ENCODE data around the gene PRDM10. TPM values are rescaled to one million over a fixed set of nuclear protein-coding genes. Genes with fewer than 3 reads are reported as not detected.

Gene PRDM10
- total RNA-seq, 1 experiment from 2014 or later: 7.7 TPM

- TF ChIP-seq, protein P1, sequence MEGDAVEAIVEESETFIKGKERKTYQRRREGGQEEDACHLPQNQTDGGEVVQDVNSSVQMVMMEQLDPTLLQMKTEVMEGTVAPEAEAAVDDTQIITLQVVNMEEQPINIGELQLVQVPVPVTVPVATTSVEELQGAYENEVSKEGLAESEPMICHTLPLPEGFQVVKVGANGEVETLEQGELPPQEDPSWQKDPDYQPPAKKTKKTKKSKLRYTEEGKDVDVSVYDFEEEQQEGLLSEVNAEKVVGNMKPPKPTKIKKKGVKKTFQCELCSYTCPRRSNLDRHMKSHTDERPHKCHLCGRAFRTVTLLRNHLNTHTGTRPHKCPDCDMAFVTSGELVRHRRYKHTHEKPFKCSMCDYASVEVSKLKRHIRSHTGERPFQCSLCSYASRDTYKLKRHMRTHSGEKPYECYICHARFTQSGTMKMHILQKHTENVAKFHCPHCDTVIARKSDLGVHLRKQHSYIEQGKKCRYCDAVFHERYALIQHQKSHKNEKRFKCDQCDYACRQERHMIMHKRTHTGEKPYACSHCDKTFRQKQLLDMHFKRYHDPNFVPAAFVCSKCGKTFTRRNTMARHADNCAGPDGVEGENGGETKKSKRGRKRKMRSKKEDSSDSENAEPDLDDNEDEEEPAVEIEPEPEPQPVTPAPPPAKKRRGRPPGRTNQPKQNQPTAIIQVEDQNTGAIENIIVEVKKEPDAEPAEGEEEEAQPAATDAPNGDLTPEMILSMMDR (conservative IDR thresholded peaks at IDR 0.05): no peak
- peaks cover 2 to 3% of the 10 kb centered on the region in 2 experiments; a peak in 3 of 4 replicates for H3K4me1 Mint-ChIP-seq
- H3K36me3 Mint-ChIP-seq (ENCODE audit: insufficient read depth in 1 of 3, low read depth in 3 of 3): no peaks in the 10 kb centered on the region; a peak in 1 of 7 replicates
- H3K9me3 Mint-ChIP-seq: no peaks in the 10 kb centered on the region
- Histone ChIP-seq H3K56ac (ENCODE audit: insufficient read length, low read depth, low read length) (no peak overlapping the region), H3K4me2 (ENCODE audit: insufficient read depth, insufficient read length, low read length) (no peak overlapping the region), H2AK5ac (ENCODE audit: insufficient read length, low read length) (no peak overlapping the region), H3K9me3 (ENCODE audit: control insufficient read depth, low read depth, low read length) (no peaks in the 10 kb centered on the region), H4K8ac (replicated peaks; ENCODE audit: insufficient read length, low read depth, low read length) (no peak overlapping the region), H2AFZ (ENCODE audit: low read length) (no peak overlapping the region), H3K79me2 (ENCODE audit: insufficient read depth, low read length) (no peaks in the 10 kb centered on the region), H3K18ac (ENCODE audit: insufficient read length, low read depth, low read length) (no peak overlapping the region), H3K9ac (ENCODE audit: extremely low read depth, insufficient read length, low read length) (no peak overlapping the region), H2BK15ac (ENCODE audit: low read depth, low read length) (no peak overlapping the region), H3K79me1 (ENCODE audit: insufficient read depth, low read depth, low read length, poor library complexity, severe bottlenecking) (no peaks in the 10 kb centered on the region), H4K5ac (ENCODE audit: insufficient read length, low read depth, low read length) (no peak overlapping the region), H3K23ac (ENCODE audit: insufficient read length, low read depth, low read length) (no peak overlapping the region), H2BK120ac (ENCODE audit: low read depth, low read length, poor library complexity, severe bottlenecking) (no peak overlapping the region), H2BK20ac (ENCODE audit: low read depth, low read length, poor library complexity, severe bottlenecking) (no peak overlapping the region), H3K4ac (ENCODE audit: low read depth, low read length) (no peak overlapping the region), H4K91ac (ENCODE audit: insufficient read length, low read depth, low read length) (no peak overlapping the region), H3T11ph (ENCODE audit: low read length) (no peak overlapping the region), H3K27ac (ENCODE audit: insufficient read length, low read depth, low read length) (no peak overlapping the region), H3K4me1 (ENCODE audit: insufficient read depth, low read length) (no peaks in the 10 kb centered on the region), H4K20me1 (ENCODE audit: control insufficient read depth, insufficient read depth, insufficient read length) (no peaks in the 10 kb centered on the region), H3K14ac (ENCODE audit: insufficient read depth, low read length) (no peak overlapping the region), H2BK5ac (ENCODE audit: insufficient read length, low read length) (no peak overlapping the region), H2BK12ac (ENCODE audit: insufficient read length, low read depth, low read length) (no peak overlapping the region), H3K23me2 (ENCODE audit: insufficient read length, low read depth, low read length, poor library complexity, severe bottlenecking) (no peaks in the 10 kb centered on the region), H3K27me3 (ENCODE audit: insufficient read depth, low read length) (no peaks in the 10 kb centered on the region)
- H3K27ac Mint-ChIP-seq: 0 out of 7 replicates have a peak overlapping the region, but pooled peaks of 1 of the 3 experiments have one; percentile 24
- H3K27me3 Mint-ChIP-seq (ENCODE audit: low read depth): no peaks in the 10 kb centered on the region; the same call in 1 of the 2 replicates
- no peak overlapping the region for H3K4me3 Mint-ChIP-seq
- no peak for DNase-seq
- no CpG with 5 or more reads among the region's 10 CpGs for WGBS (ENCODE audit: extremely low coverage, insufficient read length, low lambda C conversion rate)
Observed at GRCh38 chr11:129853518-129854231, 149.0 kb downstream of the PRDM10 start.

Measured in H9 (cell line).